PC-9 (cell line): ENCODE results near the gene LSMEM2. TPM values are rescaled to one million over a fixed set of nuclear protein-coding genes. Genes with fewer than 3 reads are reported as not detected.

Experiments used
- BruUV-seq: library from RNA; stranded (reverse); fragments of 400-500 nt; replicated peaks from 2 replicates; lab custom pipeline; 2021; lab: Mats Ljungman, UMichigan
- CTCF ChIA-PET: fragments of 300-600 bp; sonication (Branson Sonifier 250); formaldehyde crosslinking; loops from one replicate; lab custom pipeline; 2022; ENCODE audit warnings: antibody characterized with exemption; lab: Charles Lee
- POLR2A ChIA-PET: fragments of 300-600 bp; sonication (Branson Sonifier 250); formaldehyde crosslinking; loops from one replicate; lab custom pipeline; 2022; ENCODE audit warnings: antibody characterized with exemption; ENCODE audit not compliant: unreplicated experiment; lab: Charles Lee
- DNase-seq, 2 experiments: peaks; one replicate each; pipeline versions ENCODE4 v3.0.0 to v3.0.0-alpha.2; 2015 to 2022; ENCODE audit warnings: mixed read lengths in 1 of 2
- H2AFZ ChIP-seq: fragments of 200-600 bp; sonication (generic); 2 replicates; pipeline ENCODE4 v1.8.1; 2017; ENCODE audit warnings: antibody characterized with exemption
- H3F3A ChIP-seq: fragments of 200-600 bp; sonication (generic); 2 replicates; pipeline ENCODE4 v1.8.1; 2017; ENCODE audit warnings: antibody characterized with exemption, mild to moderate bottlenecking, low read depth; ENCODE audit not compliant: insufficient read depth
- H3K27ac ChIP-seq: fragments of 200-600 bp; sonication (generic); 2 replicates; pipeline ENCODE4 v1.6.1; 2016; ENCODE audit warnings: mixed run types
- H3K27me3 ChIP-seq: fragments of 200-600 bp; sonication (generic); 2 replicates; pipeline ENCODE4 v1.6.1; 2016; ENCODE audit warnings: low read depth, mixed run types; ENCODE audit not compliant: insufficient read depth
- H3K36me3 ChIP-seq: fragments of 200-600 bp; sonication (generic); 2 replicates; pipeline ENCODE4 v1.6.1; 2016; ENCODE audit warnings: low read depth, mixed run types
- H3K4me1 ChIP-seq: fragments of 200-600 bp; sonication (generic); replicated peaks from 2 replicates; pipeline ENCODE4 v1.6.1; 2016; ENCODE audit warnings: mixed run types; ENCODE audit not compliant: insufficient read depth
- H3K4me2 ChIP-seq: fragments of 200-600 bp; sonication (generic); 2 replicates; pipeline ENCODE4 v1.6.1; 2017; ENCODE audit warnings: mixed run types
- H3K4me3 ChIP-seq: fragments of 200-600 bp; sonication (generic); 2 replicates; pipeline ENCODE4 v1.6.1; 2016; ENCODE audit warnings: mixed run types
- H3K79me2 ChIP-seq: fragments of 200-600 bp; sonication (generic); 2 replicates; pipeline ENCODE4 v1.6.1; 2017; ENCODE audit warnings: low read depth, mixed run types
- H3K9me2 ChIP-seq: fragments of 200-600 bp; sonication (generic); 2 replicates; pipeline ENCODE4 v1.8.1; 2017; ENCODE audit warnings: mild to moderate bottlenecking; ENCODE audit not compliant: insufficient read depth
- H3K9me3 ChIP-seq: fragments of 200-600 bp; sonication (generic); 2 replicates; pipeline ENCODE4 v1.8.1; 2016; ENCODE audit warnings: low read depth; ENCODE audit not compliant: insufficient read depth
- H4K20me1 ChIP-seq: fragments of 200-600 bp; sonication (generic); 2 replicates; pipeline ENCODE4 v1.8.1; 2017; ENCODE audit not compliant: insufficient read depth
- CTCF ChIP-seq: fragments of 200-600 bp; sonication (generic); conservative IDR thresholded peaks from 2 replicates; pipeline ENCODE4 v1.6.1; 2017; ENCODE audit warnings: mixed run types, antibody characterized with exemption, mild to moderate bottlenecking, moderate library complexity
- EZH2 ChIP-seq: fragments of 200-600 bp; sonication (generic); IDR thresholded peaks from 2 replicates; pipeline ENCODE4 v1.8.0; 2017; ENCODE audit warnings: antibody characterized with exemption, low read depth
- intact Hi-C: fragments of 100-400 bp; cut with micrococcal nuclease; formaldehyde crosslinking; loops from one replicate; pipeline ENCODE4 v1.10.0; 2022; ENCODE audit not compliant: unreplicated experiment
- total RNA-seq: library from RNA; stranded (reverse); gene quantifications from 2 replicates; pipeline ENCODE4 v1.2.3, GENCODE V29; 2021

LSMEM2 gene
- total RNA-seq, 1 experiment from 2014 or later, result 0.55 TPM

GRCh38 chr3:50325113-50325480 is 46.2 kb downstream of the LSMEM2 start:
- Histone ChIP-seq H3K4me3 (no peak overlapping the region), H3K27ac (no peak overlapping the region), H2AFZ (no peak overlapping the region), H3K4me2 (no peak overlapping the region), H3K36me3 (no peaks in the 10 kb centered on the region), H3K9me3 (no peaks in the 10 kb centered on the region), H3K27me3 (no peaks in the 10 kb centered on the region), H3K4me1 (peaks cover 7% of the 10 kb centered on the region), H3K9me2 (no peaks in the 10 kb centered on the region), H4K20me1 (peaks cover 3% of the 10 kb centered on the region; the same call in 1 of the 2 replicates), H3K79me2 (peaks cover 24% of the 10 kb centered on the region), H3F3A (peaks cover 21% of the 10 kb centered on the region)
- no TSS peak for BruUV-seq
- no peak for TF ChIP-seq EZH2
- no peak for TF ChIP-seq CTCF
- no peak for DNase-seq
- ChIA-PET CTCF (interaction anchor here (1.6 kb wide), 1 partner anchor 22 kb away, joined by 4 read pairs; the partner anchor contains the start of gene HYAL1), POLR2A (no interaction called here)
- intact Hi-C loops, result no loop called here

- Histone ChIP-seq H3K9me2 (no peaks in the 10 kb centered on the region), H4K20me1 (no peaks in the 10 kb centered on the region; the same call in 1 of the 2 replicates), H2AFZ (no peak overlapping the region), H3K79me2 (peaks cover 19% of the 10 kb centered on the region), H3K36me3 (no peaks in the 10 kb centered on the region), H3K4me2 (no peak overlapping the region), H3K27ac (no peak overlapping the region), H3K4me1 (peaks cover 3% of the 10 kb centered on the region; the same call in 1 of the 2 replicates), H3K9me3 (no peaks in the 10 kb centered on the region), H3K27me3 (no peaks in the 10 kb centered on the region), H3K4me3 (no peak overlapping the region), H3F3A (peaks cover 21% of the 10 kb centered on the region)
- TF ChIP-seq EZH2 (no peak), CTCF (no peak)
- no TSS peak for BruUV-seq
- intact Hi-C loops, result no loop called here
- POLR2A ChIA-PET, result no interaction called here
- no peak for DNase-seq
- CTCF ChIA-PET, result interaction anchor here (1.6 kb wide), 1 partner anchor 22 kb away, joined by 4 read pairs; the partner anchor contains the start of gene HYAL1
Measured at GRCh38 chr3:50325497-50326181, 46.8 kb downstream of the LSMEM2 start.

- no peaks in the 10 kb centered on the region for H3K9me3 ChIP-seq
- DNase-seq, result no peak
- no peaks in the 10 kb centered on the region for H3K27me3 ChIP-seq
- BruUV-seq, result no TSS peak
- H2AFZ ChIP-seq, result no peak overlapping the region
- ChIA-PET CTCF (no interaction called here), POLR2A (no interaction called here)
- no peaks in the 10 kb centered on the region for H3K9me2 ChIP-seq
- no peak overlapping the region for H3K27ac ChIP-seq
- no peak overlapping the region for H3K4me3 ChIP-seq
- peaks cover 17% of the 10 kb centered on the region for H3K79me2 ChIP-seq
- TF ChIP-seq EZH2, result no peak
- TF ChIP-seq CTCF, result no peak
- H4K20me1 ChIP-seq, result no peaks in the 10 kb centered on the region; the same call in 1 of the 2 replicates
- no peaks in the 10 kb centered on the region for H3K36me3 ChIP-seq
- peaks cover 21% of the 10 kb centered on the region for H3F3A ChIP-seq
- no peak overlapping the region for H3K4me2 ChIP-seq
- intact Hi-C loops, result no loop called here
- peaks cover 3% of the 10 kb centered on the region; the same call in 1 of the 2 replicates for H3K4me1 ChIP-seq
Measured at GRCh38 chr3:50326182-50326541, 47.3 kb downstream of the LSMEM2 start.
